ENCODE results near the gene SKI.
A peak's percentile ranks its signal among the peaks of the same experiment; 100 is the strongest.

The SKI gene

GRCh38 chr1:2228157-2228594 is at the start of gene SKI:
Gene SKI, plus strand, starts transcription at chr1:2228319. Its CDS starts 448 bp downstream, at chr1:2228767.
- no peak for DNase-seq

GRCh38 chr1:2178875-2179274 is 49.2 kb upstream of the SKI start:
- no peak for DNase-seq

GRCh38 chr1:2179283-2180013 is 48.7 kb upstream of the SKI start:
- DNase-seq, result no peak

- no peak for DNase-seq
Observed at GRCh38 chr1:2180297-2181245, 47.5 kb upstream of the SKI start.

- no peak for DNase-seq
Observed at GRCh38 chr1:2181271-2181670, 46.8 kb upstream of the SKI start.

GRCh38 chr1:2181752-2182151 is 46.4 kb upstream of the SKI start:
- no peak for DNase-seq

- DNase-seq, result no peak
Observed at GRCh38 chr1:2182376-2182775, 45.7 kb upstream of the SKI start.

GRCh38 chr1:2183937-2184334 is 44.2 kb upstream of the SKI start:
- no peak for DNase-seq

GRCh38 chr1:2184531-2184930 is 43.6 kb upstream of the SKI start:
- DNase-seq, result no peak

GRCh38 chr1:2184934-2185333 is 43.2 kb upstream of the SKI start:
- DNase-seq, result no peak

GRCh38 chr1:2185880-2186855 is 42.0 kb upstream of the SKI start:
- DNase-seq, result no peak

GRCh38 chr1:2186901-2187300 is 41.2 kb upstream of the SKI start:
- DNase-seq, result no peak

GRCh38 chr1:2187619-2188018 is 40.5 kb upstream of the SKI start:
- DNase-seq, result no peak

- DNase-seq, result no peak
Observed at GRCh38 chr1:2188336-2188735, 39.8 kb upstream of the SKI start.

- peak; percentile 95 for DNase-seq
Observed at GRCh38 chr1:2189459-2190425, 38.4 kb upstream of the SKI start.

GRCh38 chr1:2190491-2190976 is 37.6 kb upstream of the SKI start:
- no peak for DNase-seq

GRCh38 chr1:2192031-2192995 is 35.8 kb upstream of the SKI start:
- DNase-seq, result no peak

GRCh38 chr1:2193514-2194281 is 34.4 kb upstream of the SKI start:
- DNase-seq, result no peak

- DNase-seq, result no peak
Observed at GRCh38 chr1:2194319-2194897, 33.7 kb upstream of the SKI start, which contains the start of gene FAAP20. Gene FAAP20, minus strand, starts transcription at chr1:2194772. Its CDS starts 23 bp downstream, at chr1:2194749.
